IPS-15b (cell line): ENCODE measurements around the gene RIMKLB.
A peak's percentile ranks its signal among the peaks of the same experiment; 100 is the strongest.

Source experiments
- H3K27me3 ChIP-seq: one replicate; pipeline ENCODE4 v1.6.1; 2013; ENCODE audit warnings: low read length; ENCODE audit not compliant: control insufficient read depth, insufficient read depth
- H3K36me3 ChIP-seq: one replicate; pipeline ENCODE4 v1.6.1; 2013; ENCODE audit warnings: low read length; ENCODE audit not compliant: control insufficient read depth, insufficient read depth
- H3K4me1 ChIP-seq: one replicate; pipeline ENCODE4 v1.6.1; 2013; ENCODE audit warnings: mild to moderate bottlenecking, low read length; ENCODE audit not compliant: control insufficient read depth, insufficient read depth
- H3K4me3 ChIP-seq: one replicate; pipeline ENCODE4 v1.5.1; 2013; ENCODE audit warnings: low read depth, low read length
- H3K9ac ChIP-seq: one replicate; pipeline ENCODE4 v1.6.1; 2013; ENCODE audit warnings: low read depth, mild to moderate bottlenecking, low read length
- H3K9me3 ChIP-seq: one replicate; pipeline ENCODE4 v1.6.1; 2013; ENCODE audit warnings: mild to moderate bottlenecking, low read length; ENCODE audit not compliant: control insufficient read depth, insufficient read depth

Gene RIMKLB

GRCh38 chr12:8696442-8697090 lies 1.2 kb upstream of the RIMKLB start:
- Histone ChIP-seq H3K27me3 (no peaks in the 10 kb centered on the region), H3K4me1 (peaks cover 33% of the 10 kb centered on the region), H3K36me3 (no peaks in the 10 kb centered on the region), H3K9me3 (no peaks in the 10 kb centered on the region), H3K9ac (peak overlapping the region; percentile 82), H3K4me3 (peak overlapping the region; percentile 86)

- H3K4me3 ChIP-seq = peak overlapping the region; percentile 86
- peaks cover 28% of the 10 kb centered on the region for H3K4me1 ChIP-seq
- H3K27me3 ChIP-seq = no peaks in the 10 kb centered on the region
- no peaks in the 10 kb centered on the region for H3K9me3 ChIP-seq
- no peaks in the 10 kb centered on the region for H3K36me3 ChIP-seq
- peak overlapping the region; percentile 82 for H3K9ac ChIP-seq
These were observed 693 bp upstream of the RIMKLB start for GRCh38 chr12:8697120-8697475.

GRCh38 chr12:8698132-8698851 lies 501 bp downstream of the RIMKLB start:
- H3K36me3 ChIP-seq = no peaks in the 10 kb centered on the region
- peaks cover 18% of the 10 kb centered on the region for H3K4me1 ChIP-seq
- peak overlapping the region; percentile 61 for H3K4me3 ChIP-seq
- no peaks in the 10 kb centered on the region for H3K9me3 ChIP-seq
- H3K27me3 ChIP-seq = no peaks in the 10 kb centered on the region
- peak overlapping the region; percentile 73 for H3K9ac ChIP-seq

GRCh38 chr12:8698879-8699278 lies 1.1 kb downstream of the RIMKLB start:
- Histone ChIP-seq H3K4me1 (peaks cover 18% of the 10 kb centered on the region), H3K4me3 (peak overlapping the region; percentile 61), H3K9ac (no peak overlapping the region), H3K27me3 (no peaks in the 10 kb centered on the region), H3K9me3 (no peaks in the 10 kb centered on the region), H3K36me3 (no peaks in the 10 kb centered on the region)

- Histone ChIP-seq H3K9ac (peak overlapping the region; percentile 39), H3K4me3 (peak overlapping the region; percentile 61), H3K27me3 (no peaks in the 10 kb centered on the region), H3K36me3 (no peaks in the 10 kb centered on the region), H3K9me3 (no peaks in the 10 kb centered on the region), H3K4me1 (peaks cover 18% of the 10 kb centered on the region)
These were observed 1.9 kb downstream of the RIMKLB start for GRCh38 chr12:8699714-8700113.

GRCh38 chr12:8701046-8701660 lies 3.4 kb downstream of the RIMKLB start:
- Histone ChIP-seq H3K9ac (no peak overlapping the region), H3K27me3 (no peaks in the 10 kb centered on the region), H3K4me3 (no peak overlapping the region), H3K36me3 (no peaks in the 10 kb centered on the region), H3K9me3 (no peaks in the 10 kb centered on the region), H3K4me1 (peaks cover 14% of the 10 kb centered on the region)

- no peak overlapping the region for H3K4me3 ChIP-seq
- H3K9me3 ChIP-seq = no peaks in the 10 kb centered on the region
- H3K9ac ChIP-seq = no peak overlapping the region
- H3K27me3 ChIP-seq = no peaks in the 10 kb centered on the region
- no peaks in the 10 kb centered on the region for H3K36me3 ChIP-seq
- peaks cover 11% of the 10 kb centered on the region for H3K4me1 ChIP-seq
These were observed 4.4 kb downstream of the RIMKLB start for GRCh38 chr12:8702159-8702558.

- Histone ChIP-seq H3K9me3 (no peaks in the 10 kb centered on the region), H3K4me1 (peaks cover 5% of the 10 kb centered on the region), H3K27me3 (no peaks in the 10 kb centered on the region), H3K9ac (no peak overlapping the region), H3K36me3 (peaks cover 3% of the 10 kb centered on the region), H3K4me3 (no peak overlapping the region)
These were observed 11.5 kb downstream of the RIMKLB start for GRCh38 chr12:8709124-8709830.

GRCh38 chr12:8712572-8712971 lies 14.8 kb downstream of the RIMKLB start:
- Histone ChIP-seq H3K4me3 (no peak overlapping the region), H3K4me1 (peaks cover 5% of the 10 kb centered on the region), H3K9ac (no peak overlapping the region), H3K9me3 (no peaks in the 10 kb centered on the region), H3K27me3 (no peaks in the 10 kb centered on the region), H3K36me3 (peaks cover 3% of the 10 kb centered on the region)

- H3K36me3 ChIP-seq = peaks cover 7% of the 10 kb centered on the region
- H3K9ac ChIP-seq = no peak overlapping the region
- peaks cover 19% of the 10 kb centered on the region for H3K4me1 ChIP-seq
- no peaks in the 10 kb centered on the region for H3K9me3 ChIP-seq
- H3K27me3 ChIP-seq = no peaks in the 10 kb centered on the region
- no peak overlapping the region for H3K4me3 ChIP-seq
These were observed 24.6 kb downstream of the RIMKLB start for GRCh38 chr12:8722286-8722800.

- H3K9me3 ChIP-seq = no peaks in the 10 kb centered on the region
- H3K36me3 ChIP-seq = no peaks in the 10 kb centered on the region
- H3K9ac ChIP-seq = no peak overlapping the region
- peaks cover 6% of the 10 kb centered on the region for H3K4me1 ChIP-seq
- no peak overlapping the region for H3K4me3 ChIP-seq
- H3K27me3 ChIP-seq = no peaks in the 10 kb centered on the region
These were observed 37.1 kb downstream of the RIMKLB start for GRCh38 chr12:8734873-8735381.
